OCI-LY1 (cell line): ENCODE measurements around the gene FLVCR2.

ENCODE experiments used
- H2AFZ ChIP-seq: fragments of 200-600 bp; sonication (generic), shearing (Covaris generic); 2 replicates; pipeline ENCODE4 v1.6.0; 2014; ENCODE audit warnings: antibody characterized with exemption, mild to moderate bottlenecking, low read length
- H3F3A ChIP-seq: fragments of 200-600 bp; sonication (generic), shearing (Covaris generic); 2 replicates; pipeline ENCODE4 v1.6.0; 2014; ENCODE audit warnings: mild to moderate bottlenecking, antibody characterized with exemption, low read length, moderate library complexity; ENCODE audit not compliant: insufficient read depth
- H3K27ac ChIP-seq: fragments of 200-600 bp; sonication (generic); 2 replicates; pipeline ENCODE4 v1.5.1; 2014; ENCODE audit warnings: low read length, mixed run types, mild to moderate bottlenecking, low read depth; ENCODE audit not compliant: poor library complexity, severe bottlenecking
- H3K27me3 ChIP-seq: fragments of 200-600 bp; sonication (generic); 2 replicates; pipeline ENCODE4 v1.6.0; 2014; ENCODE audit warnings: antibody characterized with exemption, mild to moderate bottlenecking, low read length, moderate library complexity; ENCODE audit not compliant: insufficient read depth
- H3K36me3 ChIP-seq: fragments of 200-600 bp; sonication (generic); 2 replicates; pipeline ENCODE4 v1.6.1; 2014; ENCODE audit warnings: mild to moderate bottlenecking, antibody characterized with exemption, low read length, moderate library complexity, mixed read lengths; ENCODE audit not compliant: insufficient read depth
- H3K4me1 ChIP-seq: fragments of 200-600 bp; sonication (generic); 2 replicates; pipeline ENCODE4 v1.5.1; 2014; ENCODE audit warnings: mild to moderate bottlenecking, low read length, moderate library complexity; ENCODE audit not compliant: insufficient read depth, severe bottlenecking
- H3K4me2 ChIP-seq: fragments of 200-600 bp; sonication (generic), shearing (Covaris generic); 2 replicates; pipeline ENCODE4 v1.6.1; 2014; ENCODE audit warnings: low read length
- H3K4me3 ChIP-seq: fragments of 200-600 bp; sonication (generic); 2 replicates; pipeline ENCODE4 v1.5.1; 2014; ENCODE audit warnings: low read length, low read depth, mild to moderate bottlenecking, mixed read lengths; ENCODE audit not compliant: poor library complexity, severe bottlenecking
- H3K79me2 ChIP-seq: fragments of 200-600 bp; shearing (Covaris generic); 2 replicates; pipeline ENCODE4 v1.6.1; 2016; ENCODE audit warnings: mixed run types, low read length, mixed read lengths; ENCODE audit not compliant: insufficient read depth
- H3K9ac ChIP-seq: fragments of 200-600 bp; sonication (generic), shearing (Covaris generic); 2 replicates; pipeline ENCODE4 v1.6.1; 2014; ENCODE audit warnings: mild to moderate bottlenecking, low read length, mixed read lengths
- H3K9me2 ChIP-seq: fragments of 200-600 bp; sonication (generic), shearing (Covaris generic); 2 replicates; pipeline ENCODE4 v1.6.1; 2014; ENCODE audit warnings: low read depth, mild to moderate bottlenecking, low read length, mixed read lengths
- H3K9me3 ChIP-seq: fragments of 200-600 bp; shearing (Covaris generic); 2 replicates; pipeline ENCODE4 v1.6.1; 2014; ENCODE audit warnings: low read length, mixed read lengths
- H4K20me1 ChIP-seq: fragments of 200-600 bp; sonication (generic), shearing (Covaris generic); 2 replicates; pipeline ENCODE4 v1.6.0; 2016; ENCODE audit warnings: mild to moderate bottlenecking, low read length; ENCODE audit not compliant: insufficient read depth
- EZH2 ChIP-seq: fragments of 200-600 bp; sonication (generic), shearing (Covaris generic); IDR thresholded peaks from 2 replicates; pipeline ENCODE4 v1.8.0; 2017; ENCODE audit warnings: borderline replicate concordance, mixed run types, mild to moderate bottlenecking, antibody characterized with exemption, low read length, moderate library complexity, mixed read lengths
- TF ChIP-seq, protein P1 (sequence below): fragments of 200-600 bp; sonication (generic), shearing (Covaris generic); IDR thresholded peaks from 2 replicates; pipeline ENCODE4 v1.5.1; 2017; ENCODE audit warnings: mild to moderate bottlenecking, antibody characterized with exemption, low read length, moderate library complexity, mixed read lengths

Gene FLVCR2

GRCh38 chr14:75646762-75647161 is 68.3 kb downstream of the FLVCR2 start:
- Histone ChIP-seq H3K27ac (no peak overlapping the region), H3K4me2 (no peak overlapping the region), H3F3A (no peaks in the 10 kb centered on the region), H3K9me2 (no peaks in the 10 kb centered on the region), H3K79me2 (no peaks in the 10 kb centered on the region), H3K4me3 (no peak overlapping the region), H3K9ac (no peak overlapping the region), H4K20me1 (no peaks in the 10 kb centered on the region), H3K9me3 (no peaks in the 10 kb centered on the region), H3K4me1 (no peaks in the 10 kb centered on the region), H2AFZ (no peak overlapping the region), H3K27me3 (no peaks in the 10 kb centered on the region), H3K36me3 (peaks cover 37% of the 10 kb centered on the region)
- no peak for TF ChIP-seq EZH2
- TF ChIP-seq, protein P1, sequence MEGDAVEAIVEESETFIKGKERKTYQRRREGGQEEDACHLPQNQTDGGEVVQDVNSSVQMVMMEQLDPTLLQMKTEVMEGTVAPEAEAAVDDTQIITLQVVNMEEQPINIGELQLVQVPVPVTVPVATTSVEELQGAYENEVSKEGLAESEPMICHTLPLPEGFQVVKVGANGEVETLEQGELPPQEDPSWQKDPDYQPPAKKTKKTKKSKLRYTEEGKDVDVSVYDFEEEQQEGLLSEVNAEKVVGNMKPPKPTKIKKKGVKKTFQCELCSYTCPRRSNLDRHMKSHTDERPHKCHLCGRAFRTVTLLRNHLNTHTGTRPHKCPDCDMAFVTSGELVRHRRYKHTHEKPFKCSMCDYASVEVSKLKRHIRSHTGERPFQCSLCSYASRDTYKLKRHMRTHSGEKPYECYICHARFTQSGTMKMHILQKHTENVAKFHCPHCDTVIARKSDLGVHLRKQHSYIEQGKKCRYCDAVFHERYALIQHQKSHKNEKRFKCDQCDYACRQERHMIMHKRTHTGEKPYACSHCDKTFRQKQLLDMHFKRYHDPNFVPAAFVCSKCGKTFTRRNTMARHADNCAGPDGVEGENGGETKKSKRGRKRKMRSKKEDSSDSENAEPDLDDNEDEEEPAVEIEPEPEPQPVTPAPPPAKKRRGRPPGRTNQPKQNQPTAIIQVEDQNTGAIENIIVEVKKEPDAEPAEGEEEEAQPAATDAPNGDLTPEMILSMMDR = no peak

DNA sequence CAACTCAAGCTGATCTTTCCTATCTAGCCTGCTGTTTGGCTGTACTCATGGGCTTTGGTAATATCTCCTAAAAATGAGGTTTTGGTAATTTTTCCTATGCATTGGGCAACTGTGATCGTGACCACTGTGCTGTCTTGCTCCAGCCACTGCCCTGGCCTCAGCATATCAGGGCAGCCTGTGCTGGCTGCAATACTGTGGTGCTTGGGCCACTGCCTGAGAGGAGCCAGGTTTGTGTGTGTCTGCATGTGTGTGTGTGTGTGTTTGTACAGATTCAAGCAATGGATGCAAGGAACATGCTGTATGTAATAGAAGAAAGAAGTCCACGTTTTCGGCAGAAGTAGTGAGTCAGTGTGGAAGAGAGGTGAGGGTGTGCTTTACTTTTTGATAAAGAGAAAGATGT is 69.2 kb downstream of the FLVCR2 start:
- no peak overlapping the region for H2AFZ ChIP-seq
- no peaks in the 10 kb centered on the region for H3F3A ChIP-seq
- no peaks in the 10 kb centered on the region for H3K4me1 ChIP-seq
- H3K79me2 ChIP-seq = no peaks in the 10 kb centered on the region
- H3K27me3 ChIP-seq = no peaks in the 10 kb centered on the region
- H3K4me2 ChIP-seq = no peak overlapping the region
- peaks cover 43% of the 10 kb centered on the region for H3K36me3 ChIP-seq
- H3K27ac ChIP-seq = no peak overlapping the region
- H4K20me1 ChIP-seq = no peaks in the 10 kb centered on the region
- H3K9me2 ChIP-seq = no peaks in the 10 kb centered on the region
- no peaks in the 10 kb centered on the region for H3K9me3 ChIP-seq
- H3K9ac ChIP-seq = no peak overlapping the region
- no peak overlapping the region for H3K4me3 ChIP-seq
- no peak for TF ChIP-seq EZH2
- TF ChIP-seq, protein P1 = no peak

DNA sequence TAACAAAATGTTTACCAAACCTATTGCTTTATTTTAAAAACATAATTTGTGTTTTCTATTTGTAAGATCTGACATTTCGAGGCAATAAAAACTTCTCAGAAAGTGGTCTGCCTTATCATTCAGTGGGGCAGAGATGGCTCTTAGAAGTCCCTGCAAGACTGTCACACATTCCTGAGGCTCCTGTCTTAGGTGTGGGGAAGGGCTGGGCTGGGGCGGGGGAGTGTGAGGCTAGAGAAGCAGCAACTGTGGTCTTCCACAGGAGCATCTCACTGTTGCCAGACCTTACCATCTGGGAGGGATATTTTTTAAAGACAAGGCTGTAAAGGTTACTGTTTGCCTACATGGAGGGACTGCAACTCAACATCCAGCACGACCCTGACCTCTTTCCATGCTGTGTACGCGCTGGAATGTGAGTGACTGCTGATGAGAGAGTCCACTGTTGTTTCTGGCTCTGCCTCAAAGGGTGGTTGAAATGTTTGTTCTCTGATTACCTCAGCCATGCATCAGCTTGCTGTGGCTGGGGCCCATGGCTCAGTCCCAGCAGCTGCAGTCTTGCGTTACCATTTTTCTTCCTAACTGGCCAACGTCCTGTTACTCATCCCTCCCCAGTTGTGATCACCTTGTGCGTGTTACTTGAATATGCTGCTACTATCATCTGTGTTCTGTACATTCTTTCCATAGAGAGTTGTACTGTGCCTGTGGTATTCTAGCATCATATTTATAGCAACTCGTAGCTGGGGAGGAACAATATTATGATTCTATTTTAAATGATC is 69.8 kb downstream of the FLVCR2 start:
- Histone ChIP-seq H4K20me1 (no peaks in the 10 kb centered on the region), H3F3A (no peaks in the 10 kb centered on the region), H3K79me2 (no peaks in the 10 kb centered on the region), H3K36me3 (peaks cover 47% of the 10 kb centered on the region), H3K9me2 (no peaks in the 10 kb centered on the region), H3K4me2 (no peak overlapping the region), H3K27me3 (no peaks in the 10 kb centered on the region), H3K4me3 (no peak overlapping the region), H3K9ac (no peak overlapping the region), H3K4me1 (no peaks in the 10 kb centered on the region), H3K9me3 (no peaks in the 10 kb centered on the region), H3K27ac (no peak overlapping the region), H2AFZ (no peak overlapping the region)
- no peak for TF ChIP-seq EZH2
- TF ChIP-seq, protein P1 = no peak
